Measurements from ENCODE around the gene TMEM106B.
"Not testable (repeated sequence)": the region's sequence is repeated elsewhere in the genome, so short reads cannot be mapped to it uniquely, and the experiment has no call there.

TMEM106B gene

GRCh38 chr7:12211054-12211710, at the start of gene TMEM106B:
TSS of gene TMEM106B (plus strand) at chr7:12211294. CDS start at chr7:12214811, 3,517 bp downstream.
- peak; percentile 68 to 95 (median 91) for DNase-seq (ENCODE audit: low read depth in 2 of 3, low spot score in 2 of 3)

DNA sequence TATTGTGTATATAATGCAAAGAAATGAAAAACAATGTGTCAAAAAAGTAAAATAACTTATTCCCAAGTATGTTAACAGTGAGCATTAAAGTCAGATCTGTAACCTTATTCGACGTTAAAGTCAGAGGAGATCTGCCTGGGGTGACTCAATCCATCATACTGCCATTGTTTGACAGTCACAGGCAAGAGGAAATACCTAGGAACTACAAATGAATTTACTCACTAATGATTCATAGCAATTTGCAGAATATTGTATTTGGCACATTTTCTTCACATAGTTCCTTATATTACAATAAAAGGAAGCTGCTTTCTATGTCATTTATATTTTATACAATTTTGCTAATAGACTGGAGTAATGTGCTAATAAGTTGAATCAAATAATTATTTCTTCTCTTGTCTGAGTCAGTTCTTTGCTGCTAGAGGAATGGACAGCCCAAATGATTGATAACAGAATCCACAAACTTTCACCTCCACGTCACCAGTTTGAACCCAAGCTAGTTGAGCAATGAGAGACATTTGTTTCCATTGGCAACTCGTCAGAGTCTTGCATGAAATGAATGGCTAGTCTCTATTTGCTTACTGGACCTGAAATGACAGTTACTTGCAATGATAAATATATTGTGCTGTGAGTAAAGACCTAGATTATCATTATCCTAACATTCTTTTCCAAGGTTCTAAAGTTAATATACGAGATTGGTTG, 48.5 kb upstream of the TMEM106B start:
- DNase-seq (ENCODE audit: low read depth in 2 of 3, low spot score in 2 of 3): no peak

DNA sequence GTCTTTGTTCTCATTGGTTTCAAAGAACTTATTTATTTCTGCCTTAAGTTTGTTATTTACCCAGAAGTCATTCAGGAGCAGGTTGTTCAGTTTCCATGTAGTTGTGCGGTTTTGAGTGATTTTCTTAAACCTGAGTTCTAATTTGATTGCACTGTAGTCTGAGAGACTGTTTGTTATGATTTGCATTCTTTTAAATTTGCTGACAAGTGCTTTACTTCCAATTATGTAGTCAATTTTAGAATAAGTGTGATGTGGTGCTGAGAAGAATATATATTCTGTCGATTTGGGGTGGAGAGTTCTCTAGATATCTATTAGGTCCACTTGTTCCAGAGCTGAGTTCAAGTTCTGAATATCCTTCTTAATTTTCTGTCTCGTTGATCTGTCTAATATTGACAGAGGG, 43.0 kb upstream of the TMEM106B start:
- not testable (repeated sequence) for DNase-seq (ENCODE audit: low read depth in 2 of 3, low spot score in 2 of 3)

DNA sequence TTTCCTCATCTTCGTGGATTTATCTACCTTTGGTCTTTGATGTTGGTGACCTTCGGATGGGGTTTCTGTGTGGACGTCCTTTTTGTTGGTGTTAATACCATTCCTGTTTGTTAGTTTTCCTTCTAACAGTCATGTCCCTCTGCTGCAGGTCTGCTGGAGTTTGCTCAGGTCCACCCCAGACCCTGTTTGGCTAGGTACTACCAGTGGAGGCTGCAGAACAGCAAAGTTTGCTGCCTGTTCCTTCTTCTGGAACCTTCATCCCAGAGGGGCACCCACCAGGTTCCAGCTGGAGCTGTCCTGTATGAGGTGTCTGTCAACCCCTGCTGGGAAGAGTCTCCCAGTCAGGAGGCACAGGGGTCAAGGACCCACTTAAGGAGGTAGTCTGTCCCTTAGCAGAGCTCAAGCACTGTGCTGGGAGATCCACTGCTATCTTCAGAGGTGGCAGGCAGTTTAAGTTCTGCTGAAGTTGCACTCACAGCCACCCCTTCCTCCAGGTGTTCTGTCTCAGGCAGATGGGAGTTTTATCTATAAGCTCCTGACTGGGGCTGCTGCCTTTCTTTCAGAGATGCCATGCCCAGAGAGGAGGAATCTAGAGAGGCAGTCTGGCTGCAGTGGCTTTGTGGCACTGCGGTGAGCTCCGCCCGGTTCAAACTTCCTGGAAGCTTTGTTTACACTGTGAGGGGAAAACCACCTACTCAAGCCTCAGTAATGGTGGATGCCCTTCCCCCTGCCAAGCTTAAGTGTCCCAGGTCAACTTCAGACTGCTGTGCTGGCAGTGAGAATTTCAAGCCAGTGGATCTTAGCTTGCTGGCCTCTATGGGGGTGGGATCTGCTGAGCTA, 40.9 kb upstream of the TMEM106B start:
- DNase-seq (ENCODE audit: low read depth in 2 of 3, low spot score in 2 of 3): peak in 1 of 3 experiments; percentile 4

DNA sequence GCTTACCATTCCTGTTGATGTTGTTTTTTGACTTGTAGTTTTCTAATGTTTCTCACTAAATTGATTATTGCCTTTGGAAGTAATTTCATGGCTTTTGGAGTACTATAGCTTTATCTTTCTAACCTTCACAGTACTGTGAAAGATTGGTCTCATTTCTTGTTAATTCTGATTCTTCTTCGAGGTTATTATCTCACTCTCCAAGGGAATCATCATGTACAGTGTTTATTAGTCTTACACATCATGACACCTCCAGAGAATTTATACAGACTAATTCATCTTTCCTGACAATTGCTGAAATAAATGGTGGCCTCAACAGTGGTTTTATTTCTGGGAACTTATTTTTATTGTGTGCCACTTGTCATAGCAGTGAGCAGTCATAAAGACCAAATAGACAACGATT, 37.4 kb upstream of the TMEM106B start:
- no peak for DNase-seq (ENCODE audit: low read depth in 2 of 3, low spot score in 2 of 3)

GRCh38 chr7:12174931-12175330, 36.2 kb upstream of the TMEM106B start:
- no peak for DNase-seq (ENCODE audit: low read depth in 2 of 3, low spot score in 2 of 3)

DNA sequence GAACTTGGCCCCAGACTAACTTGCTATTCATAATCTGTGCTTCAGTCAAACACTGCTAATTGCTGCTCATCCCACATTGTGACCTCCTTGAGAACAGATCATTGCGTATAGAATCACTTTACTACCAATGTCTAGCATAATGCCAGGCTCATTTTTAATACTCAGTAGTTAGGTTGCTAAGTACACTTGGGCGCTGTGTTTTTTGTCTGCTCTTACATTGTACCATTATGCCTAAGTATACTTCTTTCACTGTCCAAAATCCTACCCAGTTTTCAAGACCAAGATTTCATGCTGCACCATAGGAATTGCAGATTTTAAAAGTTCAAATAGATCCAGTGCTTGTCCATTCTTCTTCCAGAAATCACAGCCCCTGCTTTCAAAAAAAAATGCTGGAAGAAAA, 32.8 kb upstream of the TMEM106B start:
- DNase-seq (ENCODE audit: low read depth in 2 of 3, low spot score in 2 of 3): no peak

- no peak for DNase-seq (ENCODE audit: low read depth in 2 of 3, low spot score in 2 of 3)
These were observed 16.7 kb upstream of the TMEM106B start for GRCh38 chr7:12194426-12194825.

- DNase-seq (ENCODE audit: low read depth in 2 of 3, low spot score in 2 of 3): no peak
These were observed 14.7 kb upstream of the TMEM106B start for GRCh38 chr7:12196386-12196785.

GRCh38 chr7:12199363-12199762, 11.7 kb upstream of the TMEM106B start:
- no peak for DNase-seq (ENCODE audit: low read depth in 2 of 3, low spot score in 2 of 3)

GRCh38 chr7:12207046-12207445, 4.0 kb upstream of the TMEM106B start:
- no peak for DNase-seq (ENCODE audit: low read depth in 2 of 3, low spot score in 2 of 3)

DNA sequence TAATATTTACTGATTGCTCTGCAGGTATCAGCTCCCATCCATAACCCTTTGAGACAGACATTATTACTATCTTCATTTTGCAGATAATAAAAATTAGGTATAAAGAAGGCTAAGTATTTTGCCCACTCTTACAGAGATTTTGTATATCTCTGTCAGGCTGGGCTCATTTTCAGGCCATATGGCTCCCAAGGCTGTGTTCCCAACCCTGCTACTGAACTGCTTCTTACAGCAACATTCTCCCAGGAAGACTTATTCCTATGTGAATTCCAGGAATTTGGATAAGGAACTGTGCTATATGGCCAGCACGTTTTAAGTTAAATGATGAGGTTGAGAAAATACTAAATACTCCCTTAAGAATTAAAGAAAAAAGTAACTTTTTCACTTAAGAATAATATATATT, 1.9 kb upstream of the TMEM106B start:
- no peak for DNase-seq (ENCODE audit: low read depth in 2 of 3, low spot score in 2 of 3)

- DNase-seq (ENCODE audit: low read depth in 2 of 3, low spot score in 2 of 3): peak in 1 of 3 experiments; percentile 21
These were observed 678 bp upstream of the TMEM106B start for GRCh38 chr7:12210179-12211053.

DNA sequence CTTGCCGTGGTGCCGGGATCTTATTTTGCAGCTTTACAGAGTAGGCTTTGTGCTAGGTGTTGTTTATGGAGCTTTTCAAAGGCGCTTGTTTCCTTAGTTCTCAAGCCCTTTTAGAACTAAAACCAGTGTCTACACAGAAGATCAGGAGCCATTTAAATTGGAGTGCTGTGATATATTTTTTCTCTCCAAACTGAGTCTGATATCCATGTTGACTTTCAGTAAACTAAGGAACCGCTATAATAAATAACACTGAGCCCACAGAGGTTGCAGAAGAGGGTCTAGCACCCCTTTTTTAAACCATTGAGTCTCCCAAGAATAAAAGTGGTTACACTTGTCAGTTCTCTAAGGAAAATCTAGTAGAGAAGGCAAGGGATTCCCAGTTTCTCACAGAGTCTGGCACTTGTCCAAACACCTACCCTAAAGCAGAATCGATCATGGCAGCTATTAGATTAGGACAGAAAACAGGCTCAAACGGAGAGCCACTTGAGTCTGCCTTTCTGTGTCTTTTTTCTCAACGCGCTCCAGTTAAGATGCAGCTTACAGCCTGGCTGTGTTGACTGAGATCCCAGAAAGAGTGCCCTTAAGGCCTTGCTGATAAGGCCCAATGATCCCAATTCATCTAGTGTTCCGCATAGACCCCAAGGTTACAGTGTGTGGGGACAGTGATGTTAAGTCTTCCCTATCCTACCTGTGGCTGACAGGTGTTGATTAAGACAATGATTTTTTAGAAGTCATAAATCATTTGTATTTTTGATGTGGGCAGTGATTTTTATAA, 804 bp downstream of the TMEM106B start:
- DNase-seq (ENCODE audit: low read depth in 2 of 3, low spot score in 2 of 3): no peak

DNA sequence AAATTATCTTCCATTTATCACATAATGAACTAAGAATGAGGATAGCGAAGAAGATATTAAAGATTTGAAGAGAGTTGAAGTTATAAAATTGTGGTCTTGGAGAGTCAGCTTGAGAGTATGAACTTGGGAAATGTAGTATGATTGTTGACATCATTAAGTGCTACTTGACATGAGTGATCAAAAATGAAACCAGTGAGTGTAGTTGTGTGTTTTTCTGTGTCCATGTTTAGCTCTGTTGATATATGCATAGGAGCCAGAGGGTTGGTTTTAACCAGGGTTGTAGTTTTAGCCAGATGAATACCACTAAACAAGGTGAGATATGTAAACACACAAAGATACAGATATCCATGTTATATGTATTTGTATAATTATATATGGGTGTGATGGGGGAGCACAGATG, 6.2 kb downstream of the TMEM106B start:
- DNase-seq (ENCODE audit: low read depth in 2 of 3, low spot score in 2 of 3): no peak

- no peak for DNase-seq (ENCODE audit: low read depth in 2 of 3, low spot score in 2 of 3)
These were observed 9.4 kb downstream of the TMEM106B start for GRCh38 chr7:12220389-12221046.

GRCh38 chr7:12221414-12221813, 10.3 kb downstream of the TMEM106B start:
- DNase-seq (ENCODE audit: low read depth in 2 of 3, low spot score in 2 of 3): no peak

- DNase-seq (ENCODE audit: low read depth in 2 of 3, low spot score in 2 of 3): no peak
These were observed 11.9 kb downstream of the TMEM106B start for GRCh38 chr7:12222889-12223579.

DNA sequence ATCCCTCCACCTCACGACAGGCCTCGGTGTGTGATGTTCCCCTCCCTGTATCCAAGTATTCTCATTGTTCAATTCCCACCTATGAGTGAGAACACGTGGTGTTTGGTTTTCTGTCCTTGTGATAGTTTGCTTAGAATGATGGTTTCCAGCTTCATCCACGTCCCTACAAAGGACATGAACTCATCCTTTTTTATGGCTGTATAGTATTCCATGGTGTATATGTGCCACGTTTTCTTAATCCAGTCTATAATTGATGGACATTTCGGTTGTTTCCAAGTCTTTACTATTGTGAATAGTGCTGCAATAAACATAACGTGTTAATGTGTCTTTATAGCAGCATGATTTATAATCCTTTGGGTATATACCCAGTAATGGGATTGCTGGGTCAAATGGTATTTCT, 13.9 kb downstream of the TMEM106B start:
- DNase-seq (ENCODE audit: low read depth in 2 of 3, low spot score in 2 of 3): not testable (repeated sequence)
